ENCODE measurements around the gene ZNF3. TPM values are rescaled to one million over a fixed set of nuclear protein-coding genes. Genes with fewer than 3 reads are reported as not detected.
A peak's percentile ranks its signal among the peaks of the same experiment; 100 is the strongest.

Gene ZNF3
- polyA plus RNA-seq, 3 donors: 7.1 to 13.4 (median 8.9) TPM

- peaks cover 0 to 2% (median under 1%) of the 10 kb centered on the region in 3 donors for H3K27me3 Mint-ChIP-seq (ENCODE audit: low read depth in 3 of 3)
- 94% methylated on average over 14 of the region's 17 CpGs for WGBS (ENCODE audit: insufficient coverage)
- H3K9me3 Mint-ChIP-seq: no peaks in the 10 kb centered on the region
- Histone ChIP-seq H3K27me3 (ENCODE audit: control insufficient read depth in 2 of 2, insufficient read depth in 2 of 2, low read length in 2 of 2) (no peaks in the 10 kb centered on the region), H3K4me2 (replicated peaks; ENCODE audit: extremely low read depth, low read length, poor library complexity, severe bottlenecking) (no peak overlapping the region), H3K9ac (ENCODE audit: insufficient read depth, low read length, poor library complexity, severe bottlenecking) (no peak overlapping the region), H3K27ac (ENCODE audit: low read depth in 1 of 2, low read length in 2 of 2) (no peak overlapping the region), H3K4me1 (ENCODE audit: control insufficient read depth in 1 of 2, insufficient read depth in 2 of 2, low read length in 2 of 2) (peaks cover 9 to 11% of the 10 kb centered on the region in 2 donors), H3K4me3 (replicated peaks in 1 of 3; ENCODE audit: low read depth in 2 of 3, low read length in 3 of 3) (no peak overlapping the region), H2AFZ (ENCODE audit: insufficient read depth, low read depth, low read length, poor library complexity, severe bottlenecking) (no peak overlapping the region), H3K36me3 (replicated peaks in 1 of 2; ENCODE audit: control insufficient read depth in 1 of 2, insufficient read depth in 2 of 2, low read length in 2 of 2) (peaks cover 55 to 81% of the 10 kb centered on the region in 2 donors), H3K9me3 (replicated peaks in 1 of 2; ENCODE audit: control insufficient read depth in 1 of 2, insufficient read depth in 1 of 2, low read length in 2 of 2) (no peaks in the 10 kb centered on the region), H3K79me2 (ENCODE audit: insufficient read depth, low read length) (peaks cover 9% of the 10 kb centered on the region), H4K20me1 (ENCODE audit: insufficient read depth, low read length) (no peaks in the 10 kb centered on the region)
- no peak for DNase-seq
- H3K4me1 Mint-ChIP-seq: peaks cover 12% of the 10 kb centered on the region
- intact Hi-C loops (cut with micrococcal nuclease): no loop called here
- H3K36me3 Mint-ChIP-seq: peaks cover 52 to 85% of the 10 kb centered on the region in 2 donors
- peak overlapping the region in 1 of 7 donors; percentile 43 for H3K27ac Mint-ChIP-seq
- H3K4me3 Mint-ChIP-seq: no peak overlapping the region
- TF ChIP-seq CTCF (IDR thresholded peaks at IDR 0.05): no peak
These were observed 25.1 kb upstream of the ZNF3 start for GRCh38 chr7:100106633-100107032.

GRCh38 chr7:100105534-100105933 lies 24.0 kb upstream of the ZNF3 start:
- peaks cover 0 to 3% (median 2%) of the 10 kb centered on the region in 3 donors for H3K27me3 Mint-ChIP-seq (ENCODE audit: low read depth in 3 of 3)
- intact Hi-C loops (cut with micrococcal nuclease): no loop called here
- H3K9me3 Mint-ChIP-seq: no peaks in the 10 kb centered on the region
- H2AFZ ChIP-seq (ENCODE audit: insufficient read depth, low read depth, low read length, poor library complexity, severe bottlenecking): no peak overlapping the region
- peaks cover 15% of the 10 kb centered on the region for H3K79me2 ChIP-seq (ENCODE audit: insufficient read depth, low read length)
- H4K20me1 ChIP-seq (ENCODE audit: insufficient read depth, low read length): no peaks in the 10 kb centered on the region
- H3K27ac Mint-ChIP-seq: no peak overlapping the region
- H3K4me1 ChIP-seq (ENCODE audit: control insufficient read depth in 1 of 2, insufficient read depth in 2 of 2, low read length in 2 of 2): peaks cover 13 to 17% of the 10 kb centered on the region in 2 donors
- no peak overlapping the region for H3K27ac ChIP-seq (ENCODE audit: low read depth in 1 of 2, low read length in 2 of 2)
- no peak overlapping the region for H3K4me2 ChIP-seq (replicated peaks; ENCODE audit: extremely low read depth, low read length, poor library complexity, severe bottlenecking)
- H3K9me3 ChIP-seq (replicated peaks in 1 of 2; ENCODE audit: control insufficient read depth in 1 of 2, insufficient read depth in 1 of 2, low read length in 2 of 2): no peaks in the 10 kb centered on the region
- no peak overlapping the region for H3K9ac ChIP-seq (ENCODE audit: insufficient read depth, low read length, poor library complexity, severe bottlenecking)
- peaks cover 12% of the 10 kb centered on the region for H3K4me1 Mint-ChIP-seq
- 93% methylated on average over 2 of the region's 4 CpGs for WGBS (ENCODE audit: insufficient coverage)
- TF ChIP-seq CTCF (IDR thresholded peaks at IDR 0.05): no peak
- DNase-seq: no peak
- no peaks in the 10 kb centered on the region for H3K27me3 ChIP-seq (ENCODE audit: control insufficient read depth in 2 of 2, insufficient read depth in 2 of 2, low read length in 2 of 2)
- H3K36me3 Mint-ChIP-seq: peaks cover 44 to 74% of the 10 kb centered on the region in 2 donors
- peaks cover 46 to 71% of the 10 kb centered on the region in 2 donors for H3K36me3 ChIP-seq (replicated peaks in 1 of 2; ENCODE audit: control insufficient read depth in 1 of 2, insufficient read depth in 2 of 2, low read length in 2 of 2)
- H3K4me3 ChIP-seq (replicated peaks in 1 of 3; ENCODE audit: low read depth in 2 of 3, low read length in 3 of 3): no peak overlapping the region
- H3K4me3 Mint-ChIP-seq: no peak overlapping the region

Data from CD14-positive monocyte (primary cell).